HG03558 (cell line): Measurements from ENCODE around the gene C5AR2.
"Not testable (repeated sequence)": the region's sequence is repeated elsewhere in the genome, so short reads cannot be mapped to it uniquely, and the experiment has no call there.

Experiments
- ATAC-seq: cut with Tn5 transposase; IDR thresholded peaks from one replicate; pipeline ENCODE4 v1.9.1; 2021; ENCODE audit warnings: moderate number of reproducible peaks; ENCODE audit not compliant: unreplicated experiment; ENCODE audit errors: extremely low read depth

The C5AR2 gene

GRCh38 chr19:47331931-47332547, at the start of gene C5AR2:
TSS of gene C5AR2 (plus strand) at chr19:47332175. CDS start at chr19:47340800, 8,625 bp downstream.
- no peak for ATAC-seq

GRCh38 chr19:47283405-47284059, 48.4 kb upstream of the C5AR2 start:
- no peak for ATAC-seq

DNA sequence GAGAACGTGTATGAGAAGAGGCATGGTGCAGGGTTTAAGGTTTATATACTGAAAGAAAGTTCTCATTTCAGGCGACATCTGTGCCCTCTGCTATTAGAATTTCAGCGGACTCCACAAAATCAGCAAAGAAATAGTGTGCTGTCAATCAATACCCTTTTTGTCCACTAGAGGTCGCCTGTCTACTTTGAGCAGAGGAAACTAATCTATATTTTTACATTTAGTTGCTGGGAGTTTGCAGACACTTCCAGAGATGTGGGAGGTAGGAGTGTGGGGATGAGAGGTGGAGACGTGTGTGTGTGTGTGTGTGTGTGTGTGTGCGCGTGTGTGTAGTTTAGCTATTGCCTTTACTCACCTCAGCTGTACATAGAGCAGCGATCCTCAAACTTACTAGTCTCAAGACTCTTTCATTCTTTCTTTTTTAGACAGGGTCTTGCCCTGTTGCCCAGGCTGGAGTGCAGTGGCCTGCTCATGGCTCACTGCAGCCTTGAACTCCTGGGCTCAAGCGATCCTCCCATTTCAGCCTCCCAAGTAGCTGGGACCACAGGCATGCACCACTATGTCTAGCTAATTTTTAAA, 47.6 kb upstream of the C5AR2 start:
- ATAC-seq = no peak

GRCh38 chr19:47296036-47296435, 35.9 kb upstream of the C5AR2 start:
- no peak for ATAC-seq

- ATAC-seq = not testable (repeated sequence)
These were observed 31.1 kb upstream of the C5AR2 start for GRCh38 chr19:47300867-47301266.

- no peak for ATAC-seq
These were observed 29.7 kb upstream of the C5AR2 start for GRCh38 chr19:47302249-47302648.

DNA sequence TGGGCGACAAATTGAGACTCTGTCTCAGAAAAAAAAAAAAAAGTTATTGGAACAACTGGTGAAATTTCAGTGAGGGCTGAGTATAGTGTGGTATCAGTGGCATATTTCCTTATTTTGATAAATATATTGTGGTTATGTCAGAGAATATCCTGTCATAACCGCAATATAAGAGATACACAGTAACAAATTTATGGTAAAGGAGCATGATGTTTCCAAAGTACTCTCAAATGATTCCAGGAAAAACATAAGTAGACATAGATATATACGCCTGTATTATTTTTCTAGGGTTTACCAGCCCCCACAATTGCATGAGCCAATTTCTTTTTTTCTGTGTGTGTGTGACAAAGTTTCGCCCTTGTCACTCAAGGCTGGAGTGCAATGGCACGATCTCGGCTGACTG, 28.0 kb upstream of the C5AR2 start:
- ATAC-seq = no peak

- no peak for ATAC-seq
These were observed 26.6 kb upstream of the C5AR2 start for GRCh38 chr19:47305309-47305751.

GRCh38 chr19:47306303-47306702, 25.7 kb upstream of the C5AR2 start:
- ATAC-seq = no peak

DNA sequence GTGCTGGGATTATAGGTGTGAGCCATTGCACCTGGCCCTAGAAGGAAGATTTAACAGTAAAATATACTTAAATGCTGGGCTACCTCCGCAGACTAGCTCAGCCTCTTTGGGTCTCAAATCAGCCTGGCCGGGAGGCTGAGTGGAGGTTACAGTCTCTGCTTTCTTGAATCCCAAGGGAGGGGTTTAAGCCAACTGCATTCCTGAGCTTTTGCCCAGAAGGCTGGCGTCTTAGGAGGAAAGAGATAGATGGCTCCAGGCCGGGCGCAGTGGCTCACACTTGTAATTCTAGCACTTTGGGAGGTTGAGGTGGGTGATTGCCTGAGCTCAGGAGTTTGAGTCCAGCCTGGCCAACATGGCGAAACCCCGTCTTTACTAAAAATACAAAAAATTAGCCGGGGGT, 22.9 kb upstream of the C5AR2 start:
- no peak for ATAC-seq

- no peak for ATAC-seq
These were observed 22.4 kb upstream of the C5AR2 start, which contains the start of gene C5AR1 for GRCh38 chr19:47309608-47310007. TSS of gene C5AR1 (plus strand) at chr19:47309861. CDS start at chr19:47309896, 35 bp downstream.

DNA sequence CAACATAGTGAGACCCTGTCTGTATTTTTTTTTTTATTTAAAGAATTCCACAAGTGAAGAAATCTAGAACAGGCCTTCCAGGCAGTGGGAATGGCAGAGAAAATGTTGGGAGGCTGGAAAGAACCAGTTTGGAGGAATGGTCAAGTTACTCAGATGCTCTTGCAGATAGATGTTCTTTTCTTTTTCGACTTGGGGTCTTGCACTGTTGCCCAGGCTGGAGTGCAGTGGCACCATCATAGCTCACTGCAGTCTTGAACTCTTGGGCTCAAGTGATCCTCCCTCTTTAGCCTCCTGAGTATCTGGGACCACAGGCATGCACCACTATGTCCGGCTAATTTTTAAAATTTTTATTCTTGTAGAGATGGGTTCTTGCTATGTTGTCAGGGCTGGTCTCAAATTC, 21.7 kb upstream of the C5AR2 start:
- no peak for ATAC-seq

DNA sequence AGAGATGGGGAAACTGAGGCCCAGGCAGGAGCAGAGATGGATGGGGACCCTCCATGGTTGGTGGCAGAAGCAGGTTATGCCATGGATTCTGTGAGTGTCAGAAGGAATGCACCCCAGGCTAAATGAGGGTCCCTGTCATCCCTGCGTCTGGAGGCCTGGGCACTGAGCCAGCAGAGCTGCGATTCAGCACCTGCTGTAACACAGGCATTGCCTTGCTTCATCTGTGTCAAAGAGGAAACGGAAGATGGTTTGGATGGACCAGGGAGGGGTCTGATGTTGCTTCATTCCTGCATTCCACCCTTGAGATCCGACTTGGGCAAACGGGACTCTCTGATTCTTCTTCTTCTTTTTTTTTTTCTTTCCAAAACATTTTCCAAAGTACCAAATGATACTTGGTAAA, 21.2 kb upstream of the C5AR2 start:
- no peak for ATAC-seq

GRCh38 chr19:47312366-47313006, 19.5 kb upstream of the C5AR2 start:
- no peak for ATAC-seq

DNA sequence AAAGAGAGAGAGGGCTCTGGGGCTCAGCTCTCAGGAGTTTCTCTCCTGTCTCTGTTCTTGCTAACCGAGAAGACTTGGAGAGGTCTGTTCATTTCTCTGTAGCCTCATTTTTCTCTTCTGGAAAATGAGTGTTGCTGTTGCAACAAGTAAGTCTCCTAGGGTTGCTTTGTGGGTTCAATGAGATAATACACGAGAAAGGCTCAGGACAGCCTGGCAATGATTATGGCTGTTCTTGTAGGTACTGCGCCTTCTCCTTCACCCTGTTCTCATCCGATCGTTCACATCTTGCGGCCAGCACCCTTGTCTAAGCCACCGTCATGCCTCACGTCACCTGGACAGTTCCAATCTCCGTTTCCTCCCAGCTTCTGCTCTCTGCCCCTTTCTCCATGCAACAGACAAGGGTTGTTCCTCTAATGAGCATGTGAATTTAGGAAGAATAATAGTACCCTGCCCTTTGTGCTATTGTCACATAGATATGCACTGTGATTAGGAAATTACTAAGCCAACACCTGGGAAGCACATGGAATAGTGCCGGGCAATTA, 18.1 kb upstream of the C5AR2 start:
- no peak for ATAC-seq

- ATAC-seq = no peak
These were observed 16.7 kb upstream of the C5AR2 start for GRCh38 chr19:47315125-47315821.

GRCh38 chr19:47316513-47316912, 15.5 kb upstream of the C5AR2 start:
- ATAC-seq = no peak

DNA sequence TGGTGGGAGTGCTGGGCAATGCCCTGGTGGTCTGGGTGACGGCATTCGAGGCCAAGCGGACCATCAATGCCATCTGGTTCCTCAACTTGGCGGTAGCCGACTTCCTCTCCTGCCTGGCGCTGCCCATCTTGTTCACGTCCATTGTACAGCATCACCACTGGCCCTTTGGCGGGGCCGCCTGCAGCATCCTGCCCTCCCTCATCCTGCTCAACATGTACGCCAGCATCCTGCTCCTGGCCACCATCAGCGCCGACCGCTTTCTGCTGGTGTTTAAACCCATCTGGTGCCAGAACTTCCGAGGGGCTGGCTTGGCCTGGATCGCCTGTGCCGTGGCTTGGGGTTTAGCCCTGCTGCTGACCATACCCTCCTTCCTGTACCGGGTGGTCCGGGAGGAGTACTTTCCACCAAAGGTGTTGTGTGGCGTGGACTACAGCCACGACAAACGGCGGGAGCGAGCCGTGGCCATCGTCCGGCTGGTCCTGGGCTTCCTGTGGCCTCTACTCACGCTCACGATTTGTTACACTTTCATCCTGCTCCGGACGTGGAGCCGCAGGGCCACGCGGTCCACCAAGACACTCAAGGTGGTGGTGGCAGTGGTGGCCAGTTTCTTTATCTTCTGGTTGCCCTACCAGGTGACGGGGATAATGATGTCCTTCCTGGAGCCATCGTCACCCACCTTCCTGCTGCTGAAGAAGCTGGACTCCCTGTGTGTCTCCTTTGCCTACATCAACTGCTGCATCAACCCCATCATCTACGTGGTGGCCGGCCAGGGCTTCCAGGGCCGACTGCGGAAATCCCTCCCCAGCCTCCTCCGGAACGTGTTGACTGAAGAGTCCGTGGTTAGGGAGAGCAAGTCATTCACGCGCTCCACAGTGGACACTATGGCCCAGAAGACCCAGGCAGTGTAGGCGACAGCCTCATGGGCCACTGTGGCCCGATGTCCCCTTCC, 11.8 kb upstream of the C5AR2 start:
- no peak for ATAC-seq

GRCh38 chr19:47321630-47322029, 10.3 kb upstream of the C5AR2 start:
- no peak for ATAC-seq
